Activated CD8-positive, alpha-beta memory T cell treated with anti-CD3 and anti-CD28 coated beads for 24 hours (primary cell): Measurements from ENCODE around the gene RAD23B.
"Not testable (repeated sequence)": the region's sequence is repeated elsewhere in the genome, so short reads cannot be mapped to it uniquely, and the experiment has no call there.

Experiments
- DNase-seq: peaks from one replicate; pipeline ENCODE4 v3.0.0-alpha.2; 2020

Gene RAD23B

DNA sequence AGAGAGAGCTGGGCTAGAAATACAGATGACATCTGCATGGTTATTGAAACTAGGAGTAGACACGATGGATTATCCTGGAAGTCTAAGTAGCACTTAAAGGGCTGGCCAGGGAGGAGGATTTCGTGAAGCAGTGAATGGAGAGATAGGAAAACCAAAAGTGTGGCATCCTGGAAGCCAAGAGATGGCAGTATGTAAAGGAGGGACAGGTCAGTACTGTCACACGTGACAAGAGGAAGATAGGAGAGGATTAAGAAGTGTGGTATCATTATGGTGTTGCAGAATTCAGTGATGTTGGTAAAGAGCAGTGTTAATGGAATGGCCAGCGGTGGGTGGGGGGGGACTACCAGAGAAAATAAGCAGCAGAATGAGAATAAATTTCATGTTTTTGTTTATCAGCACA lies 11.7 kb downstream of the RAD23B start:
- DNase-seq: no peak

DNA sequence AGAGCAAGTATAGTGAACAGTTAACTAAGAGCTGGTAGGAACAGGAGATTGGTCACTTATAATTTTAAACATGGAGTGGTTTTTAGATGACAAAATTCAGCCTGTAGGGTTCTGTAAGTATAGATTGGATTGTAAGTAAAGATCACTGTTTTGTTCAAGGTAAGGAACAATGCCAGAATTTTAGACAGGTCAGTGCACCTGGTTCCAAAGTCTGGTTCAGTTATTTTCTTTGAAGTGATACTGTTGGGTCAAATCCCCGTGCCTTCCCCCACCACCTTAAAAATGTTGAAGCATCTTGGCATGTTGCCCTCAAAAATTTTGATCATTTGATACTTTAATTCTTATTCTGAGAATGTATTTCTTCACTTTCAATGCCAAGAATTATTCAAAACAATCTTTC lies 12.9 kb downstream of the RAD23B start:
- DNase-seq: no peak

- DNase-seq: not testable (repeated sequence)
These were observed 13.5 kb downstream of the RAD23B start for GRCh38 chr9:107296592-107296991.

DNA sequence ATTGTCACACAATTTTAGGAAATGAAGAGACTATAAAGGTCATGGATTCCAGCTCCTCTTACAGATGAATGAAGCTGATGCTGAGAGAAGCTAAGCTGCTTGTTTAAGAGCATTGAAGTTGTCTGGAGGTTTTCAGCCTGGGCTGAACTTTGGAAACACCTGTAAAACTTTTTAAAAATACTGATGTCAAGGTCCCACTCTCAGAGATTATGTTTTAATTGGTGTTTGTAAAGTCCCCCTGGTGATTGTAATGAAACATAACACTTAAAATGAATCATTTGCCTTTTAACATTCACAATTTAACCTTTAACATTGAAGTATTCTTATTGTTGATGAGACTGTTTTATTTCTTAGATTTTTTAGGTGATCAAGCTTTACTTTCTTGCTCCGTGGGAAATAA lies 16.4 kb downstream of the RAD23B start:
- DNase-seq: no peak

DNA sequence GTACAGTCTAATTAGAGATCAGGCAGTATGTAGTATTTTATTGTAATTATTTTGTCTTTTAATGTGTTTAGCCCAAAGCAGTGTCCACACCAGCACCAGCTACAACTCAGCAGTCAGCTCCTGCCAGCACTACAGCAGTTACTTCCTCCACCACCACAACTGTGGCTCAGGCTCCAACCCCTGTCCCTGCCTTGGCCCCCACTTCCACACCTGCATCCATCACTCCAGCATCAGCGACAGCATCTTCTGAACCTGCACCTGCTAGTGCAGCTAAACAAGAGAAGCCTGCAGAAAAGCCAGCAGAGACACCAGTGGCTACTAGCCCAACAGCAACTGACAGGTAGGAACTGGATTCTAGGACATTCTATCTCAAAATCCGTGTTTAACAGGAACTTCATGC lies 23.2 kb downstream of the RAD23B start:
- DNase-seq: no peak

GRCh38 chr9:107307331-107307730 lies 24.3 kb downstream of the RAD23B start:
- no peak for DNase-seq

GRCh38 chr9:107308461-107308860 lies 25.4 kb downstream of the RAD23B start:
- no peak for DNase-seq

GRCh38 chr9:107309271-107309670 lies 26.2 kb downstream of the RAD23B start:
- DNase-seq: no peak

GRCh38 chr9:107312376-107313050 lies 29.4 kb downstream of the RAD23B start:
- DNase-seq: no peak

- DNase-seq: no peak
These were observed 30.5 kb downstream of the RAD23B start for GRCh38 chr9:107313555-107314096.

- DNase-seq: no peak
These were observed 31.7 kb downstream of the RAD23B start for GRCh38 chr9:107314763-107315162.

- DNase-seq: no peak
These were observed 33.9 kb downstream of the RAD23B start for GRCh38 chr9:107316795-107317661.

DNA sequence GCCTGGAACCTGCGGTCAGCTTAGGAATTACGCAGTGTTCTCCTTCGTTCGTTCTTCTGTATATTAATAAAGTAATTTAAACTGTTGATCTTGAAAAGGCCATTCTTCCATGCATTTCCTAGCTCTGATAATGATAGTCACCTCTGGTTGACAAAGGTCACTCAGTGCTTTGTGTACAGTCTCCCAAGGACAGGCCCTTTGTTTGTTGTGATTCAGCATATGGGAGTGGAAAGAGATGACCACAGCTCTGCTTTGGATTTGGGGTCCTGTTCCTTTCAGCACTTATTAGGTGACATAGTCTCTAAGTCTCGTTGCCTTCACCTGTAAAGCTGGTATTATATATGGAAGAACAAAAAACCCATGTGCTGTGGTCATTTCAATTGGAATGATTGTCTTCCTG lies 39.6 kb downstream of the RAD23B start:
- no peak for DNase-seq

- DNase-seq: no peak
These were observed 40.9 kb downstream of the RAD23B start for GRCh38 chr9:107323836-107324585.

- no peak for DNase-seq
These were observed 42.8 kb downstream of the RAD23B start for GRCh38 chr9:107325842-107326241.

DNA sequence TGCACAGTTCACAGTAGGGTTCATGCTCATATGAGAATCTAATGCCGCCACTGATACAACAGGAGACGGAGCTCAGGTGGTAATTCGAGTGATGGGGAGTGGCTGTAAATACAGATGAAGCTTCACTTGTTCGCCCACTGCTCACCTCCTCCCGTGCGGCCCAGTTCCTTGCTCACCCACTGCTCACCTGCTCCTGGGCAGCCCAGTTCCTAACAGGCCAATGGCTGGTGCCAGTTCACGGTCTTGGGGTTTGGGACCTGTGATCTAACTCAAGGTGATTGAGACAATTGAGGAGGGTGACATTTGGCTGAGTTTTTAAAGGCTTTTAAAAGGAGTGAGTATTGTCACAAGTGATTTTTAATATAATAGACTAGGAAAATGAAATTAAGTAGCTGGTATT lies 45.4 kb downstream of the RAD23B start:
- DNase-seq: no peak

- DNase-seq: no peak
These were observed 47.3 kb downstream of the RAD23B start for GRCh38 chr9:107330420-107330819.

DNA sequence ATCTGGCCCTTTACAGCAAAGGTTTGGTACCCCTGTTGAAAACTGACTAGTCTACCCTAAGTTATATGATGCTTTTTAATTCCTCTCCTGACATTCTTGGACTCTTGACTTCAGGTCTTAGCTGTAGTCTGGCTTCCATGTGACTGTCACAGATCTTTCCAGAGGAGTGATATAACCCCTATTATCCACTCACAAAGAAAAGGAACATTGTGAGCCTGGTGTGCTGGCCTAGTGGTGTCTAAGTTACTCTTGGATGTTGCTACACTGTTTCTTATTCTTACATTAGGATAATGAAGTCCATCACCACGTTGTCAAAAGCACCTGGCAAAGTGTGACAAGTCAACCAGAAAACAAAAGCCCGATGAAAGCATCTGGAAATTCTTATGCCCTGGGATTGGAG lies 49.8 kb downstream of the RAD23B start:
- no peak for DNase-seq

DNA sequence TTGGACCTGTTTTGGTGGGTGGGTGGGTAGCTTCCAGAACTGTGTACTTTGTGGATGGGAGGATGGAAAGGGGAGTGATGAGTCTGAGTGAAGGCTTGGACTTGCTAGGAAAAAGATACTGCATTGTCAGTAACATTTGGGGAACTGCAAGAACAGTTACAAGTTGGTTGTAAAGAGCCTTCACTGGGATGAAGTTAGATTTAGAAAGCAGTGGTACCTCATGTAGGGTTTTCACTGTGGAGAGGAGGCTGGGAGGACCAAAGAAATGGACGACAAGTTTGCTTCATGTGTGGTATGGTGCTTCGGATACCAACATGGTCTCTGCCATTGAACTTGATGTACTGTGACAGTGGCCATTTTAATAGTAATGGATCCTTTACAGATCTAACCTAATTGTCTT lies 50.3 kb downstream of the RAD23B start:
- no peak for DNase-seq

GRCh38 chr9:107334103-107334776 lies 51.2 kb downstream of the RAD23B start:
- no peak for DNase-seq

GRCh38 chr9:107335331-107335730 lies 52.3 kb downstream of the RAD23B start:
- DNase-seq: no peak

- DNase-seq: no peak
These were observed 53.8 kb downstream of the RAD23B start for GRCh38 chr9:107336718-107337360.
